Measurements from ENCODE around the gene MGRN1. TPM values are rescaled to one million over a fixed set of nuclear protein-coding genes. Genes with fewer than 3 reads are reported as not detected.

The MGRN1 gene
- total and polyA plus RNA-seq, 2 of the 13 experiments (the other 11 are each of a cell fraction or from before 2014, with no cell fraction given), result 11.9 to 12.6 TPM

GRCh38 chr16:4663777-4664465 is 39.3 kb downstream of the MGRN1 start:
- TSS peak; percentile 94 for BruUV-seq (replicated peaks)
- Histone ChIP-seq H3K9ac (ENCODE audit: insufficient read depth, low read depth, low read length) (peak overlapping the region; percentile 77), H3K27ac (ENCODE audit: extremely low read length, insufficient read depth, low read length) (peak overlapping the region; percentile 97), H3K27me3 (ENCODE audit: control insufficient read depth in 1 of 2, insufficient read depth in 2 of 2, low read length in 2 of 2) (no peaks in the 10 kb centered on the region; a peak in 1 of 5 replicates), H3K4me1 (ENCODE audit: insufficient read depth, low read length) (peaks cover 83% of the 10 kb centered on the region), H3K4me3 (replicated peaks in 1 of 3; ENCODE audit: insufficient read depth in 1 of 3, low read depth in 2 of 3, low read length in 3 of 3) (peak overlapping the region in 2 of 3 experiments; percentile 24 to 65; a peak in 4 of 6 replicates), H3K79me2 (ENCODE audit: insufficient read depth, low read length) (peaks cover 6% of the 10 kb centered on the region), H2AFZ (ENCODE audit: low read length) (no peak overlapping the region), H3K9me3 (ENCODE audit: low read length) (no peaks in the 10 kb centered on the region), H3K4me2 (ENCODE audit: low read depth, low read length) (peak overlapping the region; percentile 92), H4K20me1 (ENCODE audit: insufficient read depth, low read length) (no peaks in the 10 kb centered on the region), H3K36me3 (replicated peaks in 1 of 2; ENCODE audit: control insufficient read depth in 1 of 2, insufficient read depth in 2 of 2, low read length in 2 of 2) (peaks cover 14 to 27% of the 10 kb centered on the region in 2 experiments)
- in situ Hi-C loops (cut with HindIII; ENCODE audit: extremely low pct_ligation_motif_present, low pct_unique_long_range_greater_than_20kb), result loop anchor here (5.0 kb wide), 1 partner anchor 47 kb away; no protein-coding TSS in a partner anchor
- intact Hi-C loops (cut with micrococcal nuclease; ENCODE audit: unreplicated experiment), result loop anchor here (2.0 kb wide), 1 partner anchor 39 kb away; the partner anchor contains the start of gene MGRN1
- peak; percentile 92 for FAIRE-seq
- CTCF ChIA-PET (ENCODE audit: low intra/inter-chr PET ratio, low total read pairs), result no interaction called here
- under 1% methylated on average over 9 of the region's 25 CpGs for WGBS (ENCODE audit: low lambda C conversion rate)
- DNase-seq (ENCODE audit: low spot score), result peak; percentile 94
- peak; percentile 83 for ATAC-seq
- POLR2A ChIA-PET, result interaction anchor here (0.9 to 2.9 kb wide), 12 partner anchors 10 to 128 kb away, joined by 3 to 39 read pairs (median 5); partner anchors contain the start of genes CDIP1, MGRN1 and ZNF500
- no peak; the same call in 1 of the 2 replicates for TF ChIP-seq PAX8 (CRISPR knock-in tag; IDR thresholded peaks at IDR 0.05; ENCODE audit: borderline replicate concordance)
- no peak for TF ChIP-seq PRPF4 (IDR thresholded peaks at IDR 0.05; ENCODE audit: low read depth, low read length, poor library complexity, severe bottlenecking)
- TF ChIP-seq GATAD1 (CRISPR knock-in tag; IDR thresholded peaks at IDR 0.05), result peak; percentile 71
- TF ChIP-seq RELA (CRISPR knock-in tag; IDR thresholded peaks at IDR 0.05), result no peak
- TF ChIP-seq SALL2 (CRISPR knock-in tag; IDR thresholded peaks at IDR 0.05), result 0 out of 2 replicates have a peak, but pooled peaks have one; percentile 79
- TF ChIP-seq ZFX (CRISPR knock-in tag; IDR thresholded peaks at IDR 0.05; ENCODE audit: low read depth), result peak; percentile 86
- TF ChIP-seq ZBTB14 (CRISPR knock-in tag; IDR thresholded peaks at IDR 0.05), result peak; percentile 28; the same call in 1 of the 2 replicates
- TF ChIP-seq, protein P1, sequence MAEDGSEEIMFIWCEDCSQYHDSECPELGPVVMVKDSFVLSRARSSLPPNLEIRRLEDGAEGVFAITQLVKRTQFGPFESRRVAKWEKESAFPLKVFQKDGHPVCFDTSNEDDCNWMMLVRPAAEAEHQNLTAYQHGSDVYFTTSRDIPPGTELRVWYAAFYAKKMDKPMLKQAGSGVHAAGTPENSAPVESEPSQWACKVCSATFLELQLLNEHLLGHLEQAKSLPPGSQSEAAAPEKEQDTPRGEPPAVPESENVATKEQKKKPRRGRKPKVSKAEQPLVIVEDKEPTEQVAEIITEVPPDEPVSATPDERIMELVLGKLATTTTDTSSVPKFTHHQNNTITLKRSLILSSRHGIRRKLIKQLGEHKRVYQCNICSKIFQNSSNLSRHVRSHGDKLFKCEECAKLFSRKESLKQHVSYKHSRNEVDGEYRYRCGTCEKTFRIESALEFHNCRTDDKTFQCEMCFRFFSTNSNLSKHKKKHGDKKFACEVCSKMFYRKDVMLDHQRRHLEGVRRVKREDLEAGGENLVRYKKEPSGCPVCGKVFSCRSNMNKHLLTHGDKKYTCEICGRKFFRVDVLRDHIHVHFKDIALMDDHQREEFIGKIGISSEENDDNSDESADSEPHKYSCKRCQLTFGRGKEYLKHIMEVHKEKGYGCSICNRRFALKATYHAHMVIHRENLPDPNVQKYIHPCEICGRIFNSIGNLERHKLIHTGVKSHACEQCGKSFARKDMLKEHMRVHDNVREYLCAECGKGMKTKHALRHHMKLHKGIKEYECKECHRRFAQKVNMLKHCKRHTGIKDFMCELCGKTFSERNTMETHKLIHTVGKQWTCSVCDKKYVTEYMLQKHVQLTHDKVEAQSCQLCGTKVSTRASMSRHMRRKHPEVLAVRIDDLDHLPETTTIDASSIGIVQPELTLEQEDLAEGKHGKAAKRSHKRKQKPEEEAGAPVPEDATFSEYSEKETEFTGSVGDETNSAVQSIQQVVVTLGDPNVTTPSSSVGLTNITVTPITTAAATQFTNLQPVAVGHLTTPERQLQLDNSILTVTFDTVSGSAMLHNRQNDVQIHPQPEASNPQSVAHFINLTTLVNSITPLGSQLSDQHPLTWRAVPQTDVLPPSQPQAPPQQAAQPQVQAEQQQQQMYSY (CRISPR knock-in tag; IDR thresholded peaks at IDR 0.05), result peak; percentile 88
- 0 out of 2 replicates have a peak, but pooled peaks have one; percentile 34 for TF ChIP-seq SAFB2 (CRISPR knock-in tag; IDR thresholded peaks at IDR 0.05; ENCODE audit: borderline replicate concordance, low read depth)
- TF ChIP-seq NFIC (IDR thresholded peaks at IDR 0.05; ENCODE audit: low read length), result peak; percentile 81; the same call in 1 of the 2 replicates
- peak; percentile 94 for TF ChIP-seq ZSCAN21 (CRISPR knock-in tag; IDR thresholded peaks at IDR 0.05; ENCODE audit: borderline replicate concordance)
- 0 out of 2 replicates have a peak, but pooled peaks have one; percentile 4 for TF ChIP-seq STAG1 (CRISPR knock-in tag; IDR thresholded peaks at IDR 0.05)
- TF ChIP-seq ZNF567 (CRISPR knock-in tag; IDR thresholded peaks at IDR 0.05; ENCODE audit: borderline replicate concordance), result no peak; the same call in 1 of the 2 replicates
- TF ChIP-seq TOE1 (CRISPR knock-in tag; IDR thresholded peaks at IDR 0.05), result no peak
- no peak for TF ChIP-seq SMARCE1 (IDR thresholded peaks at IDR 0.05; ENCODE audit: borderline replicate concordance)
- peak; percentile 66; the same call in 1 of the 2 replicates for TF ChIP-seq YEATS2 (CRISPR knock-in tag; IDR thresholded peaks at IDR 0.05; ENCODE audit: borderline replicate concordance)
- TF ChIP-seq ZBTB7A (CRISPR knock-in tag; IDR thresholded peaks at IDR 0.05), result peak; percentile 80

Measured in HepG2 (cell line).